DOHH2 (cell line): Measurements from ENCODE around the gene ZSCAN5C.

Source experiments
- H3F3A ChIP-seq: fragments of 200-600 bp; sonication (generic), shearing (Covaris generic); 2 replicates; pipeline ENCODE4 v1.6.0; 2016; ENCODE audit warnings: antibody characterized with exemption, mild to moderate bottlenecking; ENCODE audit not compliant: control insufficient read depth, insufficient read depth
- H3K27ac ChIP-seq: fragments of 200-600 bp; sonication (generic); 2 replicates; pipeline ENCODE4 v1.5.1; 2014; ENCODE audit warnings: low read depth, mild to moderate bottlenecking, low read length, moderate library complexity
- H3K27me3 ChIP-seq: fragments of 200-600 bp; sonication (generic); 2 replicates; pipeline ENCODE4 v1.6.1; 2014; ENCODE audit warnings: mild to moderate bottlenecking, low read length, mixed read lengths; ENCODE audit not compliant: control insufficient read depth
- H3K36me3 ChIP-seq: fragments of 200-600 bp; sonication (generic); 2 replicates; pipeline ENCODE4 v1.6.1; 2014; ENCODE audit warnings: mild to moderate bottlenecking, low read length, moderate library complexity, mixed read lengths; ENCODE audit not compliant: control insufficient read depth
- H3K4me1 ChIP-seq: fragments of 200-600 bp; sonication (generic); 2 replicates; pipeline ENCODE4 v1.6.1; 2014; ENCODE audit warnings: mild to moderate bottlenecking, low read length, mixed read lengths; ENCODE audit not compliant: control insufficient read depth
- H3K4me2 ChIP-seq: fragments of 200-600 bp; sonication (generic); 2 replicates; pipeline ENCODE4 v1.6.0; 2014; ENCODE audit warnings: mild to moderate bottlenecking, low read length, moderate library complexity
- H3K4me3 ChIP-seq: fragments of 200-600 bp; sonication (generic); 2 replicates; pipeline ENCODE4 v1.5.1; 2014; ENCODE audit warnings: mild to moderate bottlenecking, low read length, mixed read lengths
- H3K79me2 ChIP-seq: fragments of 200-600 bp; sonication (generic); 2 replicates; pipeline ENCODE4 v1.6.1; 2014; ENCODE audit warnings: mild to moderate bottlenecking, low read length, mixed read lengths; ENCODE audit not compliant: control insufficient read depth
- H3K9me2 ChIP-seq: fragments of 200-600 bp; sonication (generic); replicated peaks from 2 replicates; pipeline ENCODE4 v1.6.1; 2014; ENCODE audit warnings: mild to moderate bottlenecking, low read length, mixed read lengths; ENCODE audit not compliant: control insufficient read depth
- H3K9me3 ChIP-seq: fragments of 200-600 bp; sonication (generic); 2 replicates; pipeline ENCODE4 v1.6.1; 2014; ENCODE audit warnings: antibody characterized with exemption, low read length, mixed read lengths; ENCODE audit not compliant: control insufficient read depth, insufficient read depth
- H4K20me1 ChIP-seq: fragments of 200-600 bp; sonication (generic); 2 replicates; pipeline ENCODE4 v1.6.0; 2014; ENCODE audit warnings: low read depth, mild to moderate bottlenecking, antibody characterized with exemption, low read length, moderate library complexity; ENCODE audit not compliant: control insufficient read depth, insufficient read depth
- EZH2phosphoT487 ChIP-seq: fragments of 200-600 bp; sonication (generic); IDR thresholded peaks from 2 replicates; pipeline ENCODE4 v1.6.1; 2017; ENCODE audit warnings: borderline replicate concordance, mild to moderate bottlenecking, antibody characterized with exemption, low read length, moderate library complexity, mixed read lengths
- TF ChIP-seq, protein P1 (sequence below): fragments of 200-600 bp; sonication (generic); IDR thresholded peaks from one replicate; pipeline ENCODE4 v1.5.1; 2014; ENCODE audit warnings: antibody characterized with exemption, mild to moderate bottlenecking, low read depth, low read length; ENCODE audit not compliant: poor library complexity, severe bottlenecking

Gene ZSCAN5C, protein sequence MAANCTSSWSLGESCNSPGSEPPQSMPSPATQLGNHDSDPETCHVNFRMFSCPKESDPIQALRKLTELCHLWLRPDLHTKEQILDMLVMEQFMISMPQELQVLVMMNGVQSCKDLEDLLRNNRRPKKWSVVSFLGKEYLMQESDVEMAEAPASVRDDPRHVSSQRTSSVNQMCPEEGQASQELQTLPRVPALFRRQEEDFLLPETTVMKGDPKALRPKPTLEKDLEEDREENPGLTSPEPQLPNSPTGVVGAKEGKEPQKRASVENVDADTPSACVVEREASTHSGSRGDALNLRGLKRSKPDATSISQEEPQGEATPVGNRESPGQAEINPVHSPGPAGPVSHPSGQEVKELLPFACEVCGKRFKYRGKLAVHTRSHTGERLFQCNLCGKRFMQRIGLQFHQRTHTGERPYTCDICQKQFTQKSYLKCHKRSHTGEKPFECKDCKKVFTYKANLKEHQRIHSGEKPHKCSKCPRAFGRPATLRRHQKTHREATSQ

DNA sequence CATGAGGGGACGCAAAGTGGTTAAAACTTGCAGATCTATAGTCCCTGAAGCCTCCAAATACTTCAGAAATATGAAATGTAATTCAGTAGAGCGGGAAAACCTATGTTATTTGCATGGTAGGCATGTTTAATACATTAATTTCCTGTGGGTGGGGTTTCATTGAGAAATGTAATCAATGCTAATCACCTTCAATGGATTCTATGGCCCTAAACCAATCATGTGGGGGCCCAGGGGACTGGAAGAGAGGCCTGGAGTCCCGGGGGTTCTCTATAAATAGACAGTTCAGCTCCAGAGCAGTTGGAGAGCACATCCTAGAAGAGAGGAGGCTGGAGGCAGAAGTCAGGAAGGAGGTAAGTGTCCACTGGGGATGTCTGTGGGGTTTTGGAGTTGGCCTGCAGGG lies at the start of gene ZSCAN5C:
ZSCAN5C (plus strand) TSS at position 301 of the 400 bp plus-strand sequence. CDS start 3,641 bp downstream, outside the sequence.
- Histone ChIP-seq H3K9me3 (no peaks in the 10 kb centered on the region), H3K4me1 (no peaks in the 10 kb centered on the region)

DNA sequence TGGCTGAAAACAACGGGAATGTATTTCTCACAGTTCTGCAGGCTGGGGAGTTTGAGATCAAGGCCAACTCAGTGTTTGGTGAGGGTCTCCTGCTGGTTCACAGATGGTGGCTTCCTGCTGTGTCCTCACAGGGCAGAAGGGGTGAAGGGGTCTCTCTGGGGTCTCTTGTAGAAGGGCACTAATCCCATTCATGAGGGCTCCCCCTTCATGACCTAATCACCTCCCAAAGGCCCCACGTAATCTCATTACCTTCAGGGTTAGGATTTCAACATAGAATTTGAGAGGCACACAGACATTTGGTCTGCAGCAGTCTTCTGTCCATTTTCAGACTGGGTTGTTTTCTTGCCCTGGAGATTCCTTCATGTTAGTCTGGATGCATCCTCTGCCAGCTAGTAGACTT lies 49.4 kb upstream of the ZSCAN5C start:
- Histone ChIP-seq H3K79me2 (peaks cover 25% of the 10 kb centered on the region), H3K9me2 (no peaks in the 10 kb centered on the region), H3K9me3 (no peaks in the 10 kb centered on the region), H3K27ac (no peak overlapping the region), H3K27me3 (no peaks in the 10 kb centered on the region), H4K20me1 (no peaks in the 10 kb centered on the region), H3K36me3 (peaks cover 27% of the 10 kb centered on the region), H3K4me3 (no peak overlapping the region), H3F3A (no peaks in the 10 kb centered on the region), H3K4me2 (no peak overlapping the region), H3K4me1 (no peaks in the 10 kb centered on the region)
- TF ChIP-seq EZH2phosphoT487: no peak
- TF ChIP-seq, protein P1, sequence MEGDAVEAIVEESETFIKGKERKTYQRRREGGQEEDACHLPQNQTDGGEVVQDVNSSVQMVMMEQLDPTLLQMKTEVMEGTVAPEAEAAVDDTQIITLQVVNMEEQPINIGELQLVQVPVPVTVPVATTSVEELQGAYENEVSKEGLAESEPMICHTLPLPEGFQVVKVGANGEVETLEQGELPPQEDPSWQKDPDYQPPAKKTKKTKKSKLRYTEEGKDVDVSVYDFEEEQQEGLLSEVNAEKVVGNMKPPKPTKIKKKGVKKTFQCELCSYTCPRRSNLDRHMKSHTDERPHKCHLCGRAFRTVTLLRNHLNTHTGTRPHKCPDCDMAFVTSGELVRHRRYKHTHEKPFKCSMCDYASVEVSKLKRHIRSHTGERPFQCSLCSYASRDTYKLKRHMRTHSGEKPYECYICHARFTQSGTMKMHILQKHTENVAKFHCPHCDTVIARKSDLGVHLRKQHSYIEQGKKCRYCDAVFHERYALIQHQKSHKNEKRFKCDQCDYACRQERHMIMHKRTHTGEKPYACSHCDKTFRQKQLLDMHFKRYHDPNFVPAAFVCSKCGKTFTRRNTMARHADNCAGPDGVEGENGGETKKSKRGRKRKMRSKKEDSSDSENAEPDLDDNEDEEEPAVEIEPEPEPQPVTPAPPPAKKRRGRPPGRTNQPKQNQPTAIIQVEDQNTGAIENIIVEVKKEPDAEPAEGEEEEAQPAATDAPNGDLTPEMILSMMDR: no peak

More for the DNA sequence above, at the start of gene ZSCAN5C:
- Histone ChIP-seq H3K27ac (no peak within 1 kb of the TSS), H3K36me3 (no peaks in the 10 kb centered on the region), H3K4me2 (no peak within 1 kb of the TSS), H3K4me3 (no peak within 1 kb of the TSS), H3K27me3 (no peaks in the 10 kb centered on the region), H4K20me1 (no peaks in the 10 kb centered on the region), H3K79me2 (no peaks in the 10 kb centered on the region), H3F3A (no peaks in the 10 kb centered on the region), H3K9me2 (no peaks in the 10 kb centered on the region)
- no peak for TF ChIP-seq EZH2phosphoT487
- TF ChIP-seq, protein P1: no peak

DNA sequence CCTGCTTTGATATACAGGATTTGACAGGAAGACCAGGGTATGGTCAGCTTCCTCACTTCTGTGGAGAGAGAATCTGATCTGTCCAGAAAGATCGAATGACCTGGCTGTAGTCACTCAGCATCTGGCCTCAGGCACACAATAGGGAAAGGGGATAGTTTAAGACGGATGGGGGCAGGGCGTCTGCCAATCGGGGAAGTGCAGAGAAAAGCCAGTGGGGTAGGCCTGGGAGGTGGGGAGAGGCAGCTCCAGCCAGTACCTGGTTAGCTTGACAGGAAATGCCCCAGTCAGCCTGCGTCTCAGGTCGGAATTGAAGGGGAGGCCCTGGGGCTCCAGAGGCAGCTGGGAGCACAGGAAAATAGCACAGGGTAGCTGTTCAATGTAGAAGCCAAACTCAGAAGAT lies 48.6 kb upstream of the ZSCAN5C start:
- no peaks in the 10 kb centered on the region for H4K20me1 ChIP-seq
- no peaks in the 10 kb centered on the region for H3K27me3 ChIP-seq
- H3K79me2 ChIP-seq: peaks cover 25% of the 10 kb centered on the region
- H3F3A ChIP-seq: no peaks in the 10 kb centered on the region
- TF ChIP-seq, protein P1: no peak
- no peak for TF ChIP-seq EZH2phosphoT487
- H3K9me2 ChIP-seq: no peaks in the 10 kb centered on the region
- H3K9me3 ChIP-seq: no peaks in the 10 kb centered on the region
- no peak overlapping the region for H3K4me3 ChIP-seq
- no peak overlapping the region for H3K27ac ChIP-seq
- no peaks in the 10 kb centered on the region for H3K4me1 ChIP-seq
- H3K36me3 ChIP-seq: peaks cover 21% of the 10 kb centered on the region
- no peak overlapping the region for H3K4me2 ChIP-seq
